ENCODE measurements around the gene BCCIP. TPM values are rescaled to one million over a fixed set of nuclear protein-coding genes. Genes with fewer than 3 reads are reported as not detected.

Gene BCCIP
- total and polyA plus RNA-seq, 4 donors, result 30.5 to 55.0 (median 38.4) TPM

GRCh38 chr10:125882596-125882995, 59.2 kb downstream of the BCCIP start:
- H3K27ac ChIP-seq (ENCODE audit: low read depth in 1 of 2, low read length in 2 of 2), result no peak overlapping the region
- WGBS, 2 donors, result 44 to 67% methylated on average over 1 of the region's 1 CpG
- intact Hi-C loops (cut with DNase I), result no loop called here
- no peaks in the 10 kb centered on the region for H3K36me3 ChIP-seq (ENCODE audit: control insufficient read depth in 1 of 2, insufficient read depth in 2 of 2, low read length in 1 of 2)
- no peak overlapping the region for H3K4me3 ChIP-seq (ENCODE audit: low read length in 2 of 2)
- no peaks in the 10 kb centered on the region for H3K4me1 ChIP-seq (ENCODE audit: control insufficient read depth in 1 of 2, insufficient read depth in 2 of 2, low read length in 2 of 2)
- H3K9me3 ChIP-seq (ENCODE audit: control insufficient read depth, low read length), result no peaks in the 10 kb centered on the region
- DNase-seq (no peak), ATAC-seq (ENCODE audit: low FRiP score) (no peak)
- no peaks in the 10 kb centered on the region for H3K27me3 ChIP-seq (ENCODE audit: control insufficient read depth in 1 of 2, insufficient read depth in 2 of 2, low read length in 1 of 2)

GRCh38 chr10:125883211-125883610, 59.9 kb downstream of the BCCIP start:
- WGBS, 2 donors, result 86 to 91% methylated on average over 3 of the region's 3 CpGs
- intact Hi-C loops (cut with DNase I), result no loop called here
- no peak overlapping the region for H3K27ac ChIP-seq (ENCODE audit: low read depth in 1 of 2, low read length in 2 of 2)
- DNase-seq, result no peak
- H3K9me3 ChIP-seq (ENCODE audit: control insufficient read depth, low read length), result no peaks in the 10 kb centered on the region
- H3K27me3 ChIP-seq (ENCODE audit: control insufficient read depth in 1 of 2, insufficient read depth in 2 of 2, low read length in 1 of 2), result no peaks in the 10 kb centered on the region
- H3K4me3 ChIP-seq (ENCODE audit: low read length in 2 of 2), result no peak overlapping the region
- no peaks in the 10 kb centered on the region for H3K4me1 ChIP-seq (ENCODE audit: control insufficient read depth in 1 of 2, insufficient read depth in 2 of 2, low read length in 2 of 2)
- no peak for ATAC-seq (ENCODE audit: low FRiP score)
- H3K36me3 ChIP-seq (ENCODE audit: control insufficient read depth in 1 of 2, insufficient read depth in 2 of 2, low read length in 1 of 2), result no peaks in the 10 kb centered on the region

Small RNA genes lying within 50 kb of the gene (microRNA-seq; reads per million reads assigned to microRNA genes)
- 0 reads per million in 2 donors for gene MIR4484

Other genes with a start within 250 kb of the BCCIP start
- gene TEX36, start 140.4 kb upstream of the BCCIP start, total RNA-seq, result not detected
- gene TEX36, start 140.4 kb upstream of the BCCIP start, polyA plus RNA-seq, result not detected
- gene EDRF1, start 103.8 kb upstream of the BCCIP start, total RNA-seq, result 10 to 100 TPM; 22.3 to 27.8 TPM
- 10 to 100 TPM in 1 of 2 donors, 1 to 10 TPM in 1; 7.5 to 23.6 TPM for gene EDRF1, start 103.8 kb upstream of the BCCIP start, polyA plus RNA-seq
- under 1 TPM; 0.16 to 0.33 TPM for gene MMP21, start 47.7 kb upstream of the BCCIP start, total RNA-seq
- not detected for gene MMP21, start 47.7 kb upstream of the BCCIP start, polyA plus RNA-seq
- gene UROS, start 288 bp upstream of the BCCIP start, total RNA-seq, result 10 to 100 TPM; 23.2 to 29.9 TPM
- 10 to 100 TPM; 32.9 to 39.1 TPM for gene UROS, start 288 bp upstream of the BCCIP start, polyA plus RNA-seq
- gene DHX32, start 57.7 kb downstream of the BCCIP start, total RNA-seq, result 10 to 100 TPM; 21.2 to 22.6 TPM
- gene DHX32, start 57.7 kb downstream of the BCCIP start, polyA plus RNA-seq, result 10 to 100 TPM in 1 of 2 donors, 1 to 10 TPM in 1; 9.5 to 10.7 TPM
- gene FANK1, start 73.0 kb downstream of the BCCIP start, total RNA-seq, result 1 to 10 TPM; 1.3 to 1.8 TPM
- gene FANK1, start 73.0 kb downstream of the BCCIP start, polyA plus RNA-seq, result 1 to 10 TPM; 1.9 to 6.1 TPM

All from aorta (tissue), 5 donors.